HEK293T (cell line): Measurements from ENCODE around the gene EXD1.

Experiments
- BHLHE40 ChIP-seq: fragments of 450-650 bp; IDR thresholded peaks from 2 replicates; pipeline ENCODE4 v1.6.1; 2016; ENCODE audit warnings: mild to moderate bottlenecking, moderate library complexity, borderline replicate concordance
- CTBP1 ChIP-seq: fragments of 450-650 bp; IDR thresholded peaks from 2 replicates; pipeline ENCODE4 v1.6.1; 2016; ENCODE audit warnings: borderline replicate concordance
- ELF4 ChIP-seq: fragments of 450-650 bp; IDR thresholded peaks from 2 replicates; pipeline ENCODE4 v1.6.1; 2017; ENCODE audit warnings: antibody characterized with exemption
- FOXA1 ChIP-seq: fragments of 450-650 bp; IDR thresholded peaks from 2 replicates; pipeline ENCODE4 v1.6.1; 2016; ENCODE audit warnings: mild to moderate bottlenecking
- FOXK2 ChIP-seq: fragments of 450-650 bp; IDR thresholded peaks from 2 replicates; pipeline ENCODE4 v1.6.1; 2016; ENCODE audit warnings: mild to moderate bottlenecking
- FOXM1 ChIP-seq: fragments of 450-650 bp; IDR thresholded peaks from 2 replicates; pipeline ENCODE4 v1.6.1; 2017; ENCODE audit warnings: mild to moderate bottlenecking, borderline replicate concordance
- HDGF ChIP-seq: fragments of 450-650 bp; IDR thresholded peaks from 2 replicates; pipeline ENCODE4 v1.6.1; 2017; ENCODE audit warnings: antibody characterized with exemption, borderline replicate concordance
- NFRKB ChIP-seq: fragments of 450-650 bp; IDR thresholded peaks from 2 replicates; pipeline ENCODE4 v1.6.1; 2016; ENCODE audit warnings: mild to moderate bottlenecking, moderate library complexity
- SUZ12 ChIP-seq: fragments of 450-650 bp; IDR thresholded peaks from 2 replicates; pipeline ENCODE4 v1.6.1; 2016; ENCODE audit warnings: mild to moderate bottlenecking
- TARDBP ChIP-seq: fragments of 450-650 bp; IDR thresholded peaks from 2 replicates; pipeline ENCODE4 v1.6.1; 2016
- ZNF384 ChIP-seq: fragments of 450-650 bp; IDR thresholded peaks from 2 replicates; pipeline ENCODE4 v1.6.1; 2016

DNA sequence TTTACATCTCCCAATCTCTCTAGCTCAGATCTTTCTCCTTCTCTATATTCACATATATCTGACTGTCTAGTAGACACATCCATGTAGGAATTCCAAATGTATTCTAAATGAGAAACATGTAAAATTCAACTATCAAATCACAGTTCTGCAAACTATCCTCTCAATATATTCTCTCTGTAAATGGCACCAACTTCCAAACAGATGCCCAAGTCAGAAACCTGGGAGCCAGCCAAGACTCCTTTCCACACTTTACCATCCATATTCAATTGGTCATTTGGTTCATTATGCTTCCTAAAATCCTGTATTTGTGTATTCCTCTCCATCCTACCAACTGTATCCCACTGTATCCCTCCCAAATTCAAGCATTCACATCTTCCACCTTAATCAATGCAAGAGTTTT, 61.5 kb downstream of the EXD1 start:
- TF ChIP-seq FOXM1 (no peak), BHLHE40 (no peak), SUZ12 (no peak), TARDBP (no peak), NFRKB (no peak), HDGF (no peak), FOXA1 (no peak), FOXK2 (no peak), ZNF384 (no peak), CTBP1 (no peak), ELF4 (no peak)
